Loucy (cell line): ENCODE results near the gene MEF2C.

Experiments
- H2AFZ ChIP-seq: fragments of 200-600 bp; sonication (generic); 2 replicates; pipeline ENCODE4 v1.6.0; 2016; ENCODE audit warnings: antibody characterized with exemption, mild to moderate bottlenecking, low read length, moderate library complexity
- H3F3A ChIP-seq: fragments of 200-600 bp; 2 replicates; pipeline ENCODE4 v1.6.0; 2016; ENCODE audit warnings: antibody characterized with exemption, low read depth, mild to moderate bottlenecking
- H3K27me3 ChIP-seq: fragments of 200-600 bp; sonication (generic); 2 replicates; pipeline ENCODE4 v1.6.1; 2014; ENCODE audit warnings: low read length, mild to moderate bottlenecking; ENCODE audit not compliant: insufficient read depth, poor library complexity, severe bottlenecking
- H3K36me3 ChIP-seq: fragments of 200-600 bp; sonication (generic); 2 replicates; pipeline ENCODE4 v1.6.1; 2016; ENCODE audit warnings: low read length; ENCODE audit not compliant: insufficient read depth
- H3K4me1 ChIP-seq: fragments of 200-600 bp; sonication (generic); 2 replicates; pipeline ENCODE4 v1.5.1; 2014; ENCODE audit warnings: low read length, mild to moderate bottlenecking; ENCODE audit not compliant: insufficient read depth, poor library complexity, severe bottlenecking
- H3K4me2 ChIP-seq: fragments of 200-600 bp; sonication (generic); 2 replicates; pipeline ENCODE4 v1.6.0; 2014; ENCODE audit warnings: antibody characterized with exemption, low read length, low read depth, mild to moderate bottlenecking; ENCODE audit not compliant: poor library complexity, severe bottlenecking
- H3K4me3 ChIP-seq: fragments of 200-600 bp; sonication (generic); 2 replicates; pipeline ENCODE4 v1.5.1; 2014; ENCODE audit warnings: low read length, mild to moderate bottlenecking, mixed read lengths; ENCODE audit not compliant: poor library complexity, severe bottlenecking
- H3K79me2 ChIP-seq: fragments of 200-600 bp; sonication (generic); 2 replicates; pipeline ENCODE4 v1.6.1; 2014; ENCODE audit warnings: low read length; ENCODE audit not compliant: insufficient read depth
- H3K9ac ChIP-seq: fragments of 200-600 bp; sonication (generic); 2 replicates; pipeline ENCODE4 v1.6.0; 2014; ENCODE audit warnings: mild to moderate bottlenecking, low read depth, low read length, moderate library complexity; ENCODE audit not compliant: poor library complexity, severe bottlenecking
- H3K9me2 ChIP-seq: fragments of 200-600 bp; sonication (generic); replicated peaks from 2 replicates; pipeline ENCODE4 v1.6.1; 2016; ENCODE audit warnings: low read depth, low read length, mixed read lengths
- H3K9me3 ChIP-seq: fragments of 200-600 bp; sonication (generic); 2 replicates; pipeline ENCODE4 v1.6.1; 2014; ENCODE audit warnings: mild to moderate bottlenecking, antibody characterized with exemption, low read length, low read depth; ENCODE audit not compliant: insufficient read depth
- H4K20me1 ChIP-seq: fragments of 200-600 bp; sonication (generic); 2 replicates; pipeline ENCODE4 v1.6.0; 2014; ENCODE audit warnings: antibody characterized with exemption, low read length, mild to moderate bottlenecking; ENCODE audit not compliant: insufficient read depth, poor library complexity, severe bottlenecking
- EZH2phosphoT487 ChIP-seq: fragments of 200-600 bp; IDR thresholded peaks from 2 replicates; pipeline ENCODE4 v1.6.1; 2018; ENCODE audit warnings: antibody characterized with exemption, mild to moderate bottlenecking, moderate library complexity, borderline replicate concordance
- TF ChIP-seq, protein P1 (sequence below): fragments of 200-600 bp; sonication (generic); conservative IDR thresholded peaks from 2 replicates; pipeline ENCODE4 v1.5.1; 2014; ENCODE audit warnings: mild to moderate bottlenecking, antibody characterized with exemption, low read length

Gene MEF2C

DNA sequence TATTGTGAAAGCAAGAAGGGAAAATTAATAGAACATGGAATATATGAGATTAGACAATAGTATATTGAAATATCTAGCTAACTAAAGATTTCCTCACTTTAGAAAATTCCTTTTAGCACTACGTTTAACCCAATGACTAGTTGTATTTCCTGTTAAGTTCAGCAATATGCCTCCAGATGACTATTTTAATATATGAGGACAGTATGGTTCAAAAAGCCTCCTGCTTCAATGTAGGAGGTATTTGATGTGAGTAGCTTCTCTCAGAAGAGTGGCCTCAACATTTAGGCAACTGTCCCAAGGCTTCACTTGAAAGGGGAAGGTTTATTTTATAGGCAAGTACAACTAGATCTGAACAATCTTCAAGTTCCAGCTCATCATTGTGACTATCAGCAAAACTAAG, 2.0 kb upstream of the MEF2C start:
- Histone ChIP-seq H4K20me1 (no peaks in the 10 kb centered on the region), H3K4me2 (no peak overlapping the region), H3K4me3 (no peak overlapping the region), H2AFZ (no peak overlapping the region), H3K9me3 (no peaks in the 10 kb centered on the region), H3K79me2 (no peaks in the 10 kb centered on the region), H3K36me3 (no peaks in the 10 kb centered on the region), H3K4me1 (no peaks in the 10 kb centered on the region), H3F3A (no peaks in the 10 kb centered on the region), H3K9ac (no peak overlapping the region), H3K27me3 (no peaks in the 10 kb centered on the region), H3K9me2 (no peaks in the 10 kb centered on the region)
- TF ChIP-seq, protein P1, sequence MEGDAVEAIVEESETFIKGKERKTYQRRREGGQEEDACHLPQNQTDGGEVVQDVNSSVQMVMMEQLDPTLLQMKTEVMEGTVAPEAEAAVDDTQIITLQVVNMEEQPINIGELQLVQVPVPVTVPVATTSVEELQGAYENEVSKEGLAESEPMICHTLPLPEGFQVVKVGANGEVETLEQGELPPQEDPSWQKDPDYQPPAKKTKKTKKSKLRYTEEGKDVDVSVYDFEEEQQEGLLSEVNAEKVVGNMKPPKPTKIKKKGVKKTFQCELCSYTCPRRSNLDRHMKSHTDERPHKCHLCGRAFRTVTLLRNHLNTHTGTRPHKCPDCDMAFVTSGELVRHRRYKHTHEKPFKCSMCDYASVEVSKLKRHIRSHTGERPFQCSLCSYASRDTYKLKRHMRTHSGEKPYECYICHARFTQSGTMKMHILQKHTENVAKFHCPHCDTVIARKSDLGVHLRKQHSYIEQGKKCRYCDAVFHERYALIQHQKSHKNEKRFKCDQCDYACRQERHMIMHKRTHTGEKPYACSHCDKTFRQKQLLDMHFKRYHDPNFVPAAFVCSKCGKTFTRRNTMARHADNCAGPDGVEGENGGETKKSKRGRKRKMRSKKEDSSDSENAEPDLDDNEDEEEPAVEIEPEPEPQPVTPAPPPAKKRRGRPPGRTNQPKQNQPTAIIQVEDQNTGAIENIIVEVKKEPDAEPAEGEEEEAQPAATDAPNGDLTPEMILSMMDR = no peak
- no peak for TF ChIP-seq EZH2phosphoT487

DNA sequence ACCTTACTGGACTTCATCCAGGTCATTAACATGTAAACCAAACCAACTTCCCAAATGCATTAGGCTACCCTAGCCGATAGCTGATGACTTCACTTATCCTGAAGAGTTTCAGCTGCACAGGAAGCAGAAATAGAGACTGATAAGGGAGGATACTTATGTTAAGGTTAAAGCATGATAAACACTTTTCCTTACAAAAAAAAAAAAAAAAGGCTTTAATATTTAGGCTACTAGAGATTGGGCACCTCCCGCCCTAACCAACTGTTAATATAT, 1.6 kb upstream of the MEF2C start:
- no peaks in the 10 kb centered on the region for H4K20me1 ChIP-seq
- H3K9me2 ChIP-seq = no peaks in the 10 kb centered on the region
- H3K9me3 ChIP-seq = no peaks in the 10 kb centered on the region
- H3K79me2 ChIP-seq = no peaks in the 10 kb centered on the region
- no peaks in the 10 kb centered on the region for H3F3A ChIP-seq
- no peak overlapping the region for H3K4me3 ChIP-seq
- no peak overlapping the region for H3K4me2 ChIP-seq
- H3K9ac ChIP-seq = no peak overlapping the region
- TF ChIP-seq EZH2phosphoT487 = no peak
- TF ChIP-seq, protein P1 = no peak
- H3K36me3 ChIP-seq = no peaks in the 10 kb centered on the region
- no peaks in the 10 kb centered on the region for H3K4me1 ChIP-seq
- H2AFZ ChIP-seq = no peak overlapping the region
- H3K27me3 ChIP-seq = no peaks in the 10 kb centered on the region

DNA sequence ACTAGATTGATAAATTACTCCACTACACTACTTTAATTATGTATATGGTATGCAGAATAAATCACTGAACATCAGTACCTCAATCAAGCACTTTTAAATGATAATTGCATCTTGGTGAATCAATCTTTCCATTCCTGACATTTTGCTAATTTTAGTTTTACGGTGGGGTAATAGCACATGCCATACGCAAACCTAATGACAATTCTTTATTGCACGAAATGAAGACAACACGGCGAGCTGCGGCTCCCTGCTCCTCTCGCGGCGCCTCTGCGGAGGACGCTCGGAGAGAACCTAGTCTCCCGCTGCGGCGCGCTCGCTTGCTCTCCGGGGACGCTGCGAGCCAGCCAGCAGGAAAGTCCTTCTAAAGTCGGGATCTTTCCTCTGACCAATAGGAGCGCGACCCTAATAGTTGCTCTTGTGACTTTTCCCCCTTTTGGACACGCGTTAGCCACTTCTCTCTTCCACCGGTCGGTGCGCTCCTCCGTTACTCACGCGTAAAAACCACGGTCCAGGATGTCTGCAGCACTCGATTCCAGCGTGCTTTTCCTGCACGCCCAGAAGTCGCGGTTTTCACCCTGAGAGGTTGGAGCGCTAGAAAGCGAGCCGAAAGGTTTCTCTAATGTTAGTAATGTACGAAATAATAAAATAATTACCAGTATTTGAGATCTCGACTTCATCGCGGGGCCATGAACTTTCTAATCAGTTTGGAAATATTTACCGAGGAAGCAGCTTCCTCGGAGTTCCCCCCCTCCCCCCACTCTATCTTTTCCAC, 1.0 kb upstream of the MEF2C start:
- Histone ChIP-seq H3F3A (no peaks in the 10 kb centered on the region), H3K4me1 (no peaks in the 10 kb centered on the region), H3K4me3 (no peak overlapping the region), H3K9ac (no peak overlapping the region), H3K9me3 (no peaks in the 10 kb centered on the region), H3K79me2 (no peaks in the 10 kb centered on the region), H2AFZ (no peak overlapping the region), H3K27me3 (no peaks in the 10 kb centered on the region), H3K9me2 (no peaks in the 10 kb centered on the region), H3K36me3 (no peaks in the 10 kb centered on the region), H4K20me1 (no peaks in the 10 kb centered on the region), H3K4me2 (no peak overlapping the region)
- TF ChIP-seq EZH2phosphoT487 = no peak
- TF ChIP-seq, protein P1 = no peak
